B cell (primary cell): ENCODE results near the gene LYRM2. TPM values are rescaled to one million over a fixed set of nuclear protein-coding genes. Genes with fewer than 3 reads are reported as not detected.

Experiments
- ATAC-seq: fragments of 200-7000 bp; cut with Tn5 transposase; one replicate; pipeline ENCODE4 v1.10.0; 2021; ENCODE audit warnings: low read depth, mild to moderate bottlenecking, moderate number of reproducible peaks, moderate library complexity
- CTCF ChIA-PET: fragments of 350-600 bp; sonication (Branson Sonifier 250); formaldehyde crosslinking; loops from one replicate; lab custom pipeline; 2021; ENCODE audit warnings: antibody characterized with exemption, inconsistent platforms; lab: Charles Lee
- POLR2A ChIA-PET: fragments of 350-600 bp; sonication (Branson Sonifier 250); formaldehyde crosslinking; loops from one replicate; lab custom pipeline; 2021; ENCODE audit warnings: antibody characterized with exemption; lab: Charles Lee
- DNase-seq: peaks from one replicate; pipeline ENCODE4 v3.0.0; 2013
- H2AFZ ChIP-seq: 2 replicates; pipeline ENCODE4 v1.6.1; 2012; ENCODE audit warnings: mild to moderate bottlenecking, low read depth, low read length; ENCODE audit not compliant: insufficient read depth, poor library complexity, severe bottlenecking
- H3K27ac ChIP-seq, 2 donors: 1 replicate in 1 of 2; 2 replicates in 1 of 2; pipeline ENCODE4 v1.5.1; 2012 to 2013; ENCODE audit warnings: low read length in 2 of 2, mild to moderate bottlenecking in 2 of 2, moderate library complexity in 1 of 2
- H3K27me3 ChIP-seq, 4 experiments: fragments of 200-600 bp in 1 of 4; sonication (generic) in 1 of 4; replicated peaks in 1 of 4; 1 replicate in 2 of 4; 2 replicates in 2 of 4; pipeline versions ENCODE4 v1.6.1 to v1.7.0; 2013 to 2016; ENCODE audit warnings: low read length in 3 of 4, mild to moderate bottlenecking in 2 of 4, mixed read lengths in 1 of 4, moderate library complexity in 1 of 4; ENCODE audit not compliant: insufficient read depth in 4 of 4, control insufficient read depth in 3 of 4; ENCODE audit errors: control extremely low read depth in 1 of 4
- H3K36me3 ChIP-seq, 2 experiments: replicated peaks in 1 of 2; 1 replicate in 1 of 2; 2 replicates in 1 of 2; pipeline versions ENCODE4 v1.6.1 to v1.7.1; 2013; ENCODE audit warnings: low read length in 1 of 2; ENCODE audit not compliant: insufficient read depth in 2 of 2, control insufficient read depth in 1 of 2; ENCODE audit errors: control extremely low read depth in 1 of 2, extremely low read depth in 1 of 2
- H3K4me1 ChIP-seq, 2 donors: fragments of 200-600 bp in 1 of 2; sonication (generic) in 1 of 2; 1 replicate in 1 of 2; 2 replicates in 1 of 2; pipeline versions ENCODE4 v1.5.1 to v1.6.1; 2013 to 2017; ENCODE audit warnings: low read length in 2 of 2; ENCODE audit not compliant: control insufficient read depth in 2 of 2, insufficient read depth in 2 of 2
- H3K4me2 ChIP-seq: replicated peaks from 2 replicates; pipeline ENCODE3; 2012; ENCODE audit warnings: mild to moderate bottlenecking, low read depth, low read length; ENCODE audit not compliant: poor library complexity, severe bottlenecking
- H3K4me3 ChIP-seq, 5 experiments: fragments of 200-600 bp in 1 of 5; sonication (generic) in 1 of 5; 1 replicate in 3 of 5; 2 replicates in 2 of 5; pipeline versions ENCODE4 v1.5.1 to v1.7.0; 2011 to 2016; ENCODE audit warnings: low read length in 4 of 5, mild to moderate bottlenecking in 4 of 5, low read depth in 2 of 5, control low read depth in 1 of 5, moderate library complexity in 1 of 5; ENCODE audit not compliant: insufficient read depth in 1 of 5; ENCODE audit errors: control extremely low read depth in 1 of 5, extremely low read depth in 1 of 5
- H3K79me2 ChIP-seq: fragments of 200-600 bp; sonication (generic); one replicate; pipeline ENCODE4 v1.6.0; 2016; ENCODE audit warnings: low read length; ENCODE audit not compliant: control insufficient read depth, insufficient read depth
- H3K9ac ChIP-seq: fragments of 200-600 bp; sonication (generic); 2 replicates; pipeline ENCODE4 v1.6.1; 2017; ENCODE audit warnings: mild to moderate bottlenecking, low read length, moderate library complexity
- H3K9me3 ChIP-seq, 3 donors: one replicate each; pipeline versions ENCODE4 v1.6.1 to v1.7.1; 2013; ENCODE audit warnings: low read length in 2 of 3; ENCODE audit not compliant: control insufficient read depth in 2 of 3, insufficient read depth in 1 of 3; ENCODE audit errors: control extremely low read depth in 1 of 3
- H4K20me1 ChIP-seq: 2 replicates; pipeline ENCODE4 v1.6.0; 2012; ENCODE audit warnings: mild to moderate bottlenecking, low read length; ENCODE audit not compliant: insufficient read depth, control insufficient read depth, poor library complexity, severe bottlenecking
- H3K27ac Mint-ChIP-seq: one replicate; pipeline ENCODE4 v1.8.0; 2021; ENCODE audit warnings: mixed read lengths
- H3K27me3 Mint-ChIP-seq: one replicate; pipeline ENCODE4 v1.8.0; 2021; ENCODE audit warnings: mixed read lengths
- H3K4me1 Mint-ChIP-seq: one replicate; pipeline ENCODE4 v1.8.0; 2021; ENCODE audit warnings: mixed read lengths
- H3K4me3 Mint-ChIP-seq: one replicate; pipeline ENCODE4 v1.8.0; 2021; ENCODE audit warnings: mixed read lengths
- H3K9me3 Mint-ChIP-seq: one replicate; pipeline ENCODE4 v1.8.0; 2022; ENCODE audit warnings: mixed read lengths; ENCODE audit not compliant: insufficient read depth
- EZH2 ChIP-seq: IDR thresholded peaks from 2 replicates; pipeline ENCODE4 v1.6.1; 2012; ENCODE audit warnings: borderline replicate concordance, low read depth, mild to moderate bottlenecking, moderate library complexity, low read length; ENCODE audit not compliant: insufficient read depth, poor library complexity, severe bottlenecking
- WGBS: methylation state at CpG from one replicate; pipeline ENCODE4 v1.1.5; 2013; ENCODE audit warnings: missing lambda C conversion rate; ENCODE audit not compliant: insufficient coverage; 5-methylcytosine and 5-hydroxymethylcytosine counted together
- intact Hi-C: fragments of 100-400 bp; cut with micrococcal nuclease; formaldehyde crosslinking; loops from one replicate; pipeline ENCODE4 v1.10.0; 2022
- polyA plus RNA-seq: library from polyadenylated mRNA; depleted of rRNA; stranded (reverse); fragments of >200 nt; gene quantifications from 2 replicates; pipeline ENCODE4 v1.2.3, GENCODE V29; 2012
- total RNA-seq, 2 donors: library from RNA; stranded (reverse); fragments of 120-200 nt in 1 of 2; gene quantifications; 1 replicate in 1 of 2; 2 replicates in 1 of 2; pipeline versions ENCODE4 v1.2.3 to v1.2.4, GENCODE V29; 2013 to 2022
- TF ChIP-seq, protein P1 (sequence below): fragments of 200-600 bp; IDR thresholded peaks from one replicate; pipeline ENCODE4 v1.8.0; 2022; ENCODE audit warnings: antibody characterized with exemption, mild to moderate bottlenecking

Gene LYRM2
- total and polyA plus RNA-seq, 2 donors (not counting 1 experiment from before 2014, with no cell fraction given) = 17.6 to 33.7 TPM

DNA sequence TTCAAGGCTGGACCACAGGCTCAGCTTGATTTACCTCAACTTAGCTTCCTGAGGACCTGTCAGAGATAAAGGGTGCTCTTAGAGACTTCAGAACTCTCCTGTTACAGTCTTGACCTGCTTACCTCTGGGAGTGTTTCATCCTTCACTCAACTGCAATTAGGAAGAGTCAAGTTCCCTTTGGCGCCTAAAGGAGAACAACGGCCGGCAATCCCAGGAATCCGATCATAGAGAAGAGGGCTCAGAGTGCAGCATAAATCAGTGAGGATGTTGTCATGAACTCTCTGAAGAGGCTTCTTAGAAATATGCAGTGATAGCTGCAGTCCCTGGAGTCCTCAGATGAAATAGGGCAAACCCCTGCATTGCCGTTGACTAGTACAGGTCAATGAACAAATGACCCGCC is 36.4 kb downstream of the LYRM2 start:
- no peaks in the 10 kb centered on the region for H3K36me3 ChIP-seq
- peaks cover 2% of the 10 kb centered on the region for H3K9me3 Mint-ChIP-seq
- CTCF ChIA-PET = no interaction called here
- H3K9ac ChIP-seq = no peak overlapping the region
- no peaks in the 10 kb centered on the region for H4K20me1 ChIP-seq
- H3K9me3 ChIP-seq = no peaks in the 10 kb centered on the region
- H3K4me1 Mint-ChIP-seq = peaks cover 12% of the 10 kb centered on the region
- 98% methylated on average over 3 of the region's 6 CpGs for WGBS
- H3K4me2 ChIP-seq = no peak overlapping the region
- no peak overlapping the region for H3K27ac Mint-ChIP-seq
- POLR2A ChIA-PET = no interaction called here
- no peak overlapping the region for H3K4me3 Mint-ChIP-seq
- H2AFZ ChIP-seq = no peak overlapping the region
- H3K27ac ChIP-seq = no peak overlapping the region
- H3K4me1 ChIP-seq = peaks cover 12% of the 10 kb centered on the region in 2 donors
- no peaks in the 10 kb centered on the region for H3K79me2 ChIP-seq
- H3K27me3 Mint-ChIP-seq = no peaks in the 10 kb centered on the region
- no peaks in the 10 kb centered on the region for H3K27me3 ChIP-seq
- no peak for ATAC-seq
- intact Hi-C loops = no loop called here
- no peak for TF ChIP-seq EZH2
- TF ChIP-seq, protein P1, sequence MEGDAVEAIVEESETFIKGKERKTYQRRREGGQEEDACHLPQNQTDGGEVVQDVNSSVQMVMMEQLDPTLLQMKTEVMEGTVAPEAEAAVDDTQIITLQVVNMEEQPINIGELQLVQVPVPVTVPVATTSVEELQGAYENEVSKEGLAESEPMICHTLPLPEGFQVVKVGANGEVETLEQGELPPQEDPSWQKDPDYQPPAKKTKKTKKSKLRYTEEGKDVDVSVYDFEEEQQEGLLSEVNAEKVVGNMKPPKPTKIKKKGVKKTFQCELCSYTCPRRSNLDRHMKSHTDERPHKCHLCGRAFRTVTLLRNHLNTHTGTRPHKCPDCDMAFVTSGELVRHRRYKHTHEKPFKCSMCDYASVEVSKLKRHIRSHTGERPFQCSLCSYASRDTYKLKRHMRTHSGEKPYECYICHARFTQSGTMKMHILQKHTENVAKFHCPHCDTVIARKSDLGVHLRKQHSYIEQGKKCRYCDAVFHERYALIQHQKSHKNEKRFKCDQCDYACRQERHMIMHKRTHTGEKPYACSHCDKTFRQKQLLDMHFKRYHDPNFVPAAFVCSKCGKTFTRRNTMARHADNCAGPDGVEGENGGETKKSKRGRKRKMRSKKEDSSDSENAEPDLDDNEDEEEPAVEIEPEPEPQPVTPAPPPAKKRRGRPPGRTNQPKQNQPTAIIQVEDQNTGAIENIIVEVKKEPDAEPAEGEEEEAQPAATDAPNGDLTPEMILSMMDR = no peak
- no peak for DNase-seq
- H3K4me3 ChIP-seq = no peak overlapping the region

- no peak overlapping the region for H3K9ac ChIP-seq
- POLR2A ChIA-PET = no interaction called here
- H3K27ac ChIP-seq = no peak overlapping the region
- ATAC-seq (no peak), DNase-seq (no peak)
- no peak overlapping the region for H2AFZ ChIP-seq
- no peak overlapping the region for H3K4me3 ChIP-seq
- TF ChIP-seq EZH2 = no peak
- TF ChIP-seq, protein P1 = no peak
- H3K4me1 ChIP-seq = peaks cover 30% of the 10 kb centered on the region in 2 donors
- no peaks in the 10 kb centered on the region for H3K79me2 ChIP-seq
- no peaks in the 10 kb centered on the region for H4K20me1 ChIP-seq
- H3K4me3 Mint-ChIP-seq = no peak overlapping the region
- H3K27me3 ChIP-seq = no peaks in the 10 kb centered on the region
- peaks cover 5% of the 10 kb centered on the region for H3K9me3 Mint-ChIP-seq
- no peaks in the 10 kb centered on the region for H3K27me3 Mint-ChIP-seq
- intact Hi-C loops = no loop called here
- H3K27ac Mint-ChIP-seq = no peak overlapping the region
- WGBS = 97% methylated on average over 6 of the region's 7 CpGs
- CTCF ChIA-PET = interaction anchor here (0.7 to 1.3 kb wide), 2 partner anchors 11 to 16 kb away, joined by 4 to 7 read pairs; no protein-coding TSS in a partner anchor
- H3K36me3 ChIP-seq = no peaks in the 10 kb centered on the region
- H3K4me2 ChIP-seq = no peak overlapping the region
- H3K9me3 ChIP-seq = peaks cover 0 to 4% (median 0%) of the 10 kb centered on the region in 3 donors
- peaks cover 30% of the 10 kb centered on the region for H3K4me1 Mint-ChIP-seq
Measured at GRCh38 chr6:89599727-89600126, 38.8 kb downstream of the LYRM2 start.
